Activated CD8-positive, alpha-beta memory T cell treated with anti-CD3 and anti-CD28 coated beads, Interleukin-2, amount 10 ng/mL, durations not matched to agents 7 days and 5 days (primary cell): Measurements from ENCODE around the gene MAP3K5. TPM values are rescaled to one million over a fixed set of nuclear protein-coding genes. Genes with fewer than 3 reads are reported as not detected.

Experiments used
- ATAC-seq: fragments of 150-1000 bp; cut with Tn5 transposase; one replicate; pipeline ENCODE4 v1.10.0; 2021; ENCODE audit warnings: moderate library complexity
- CTCF ChIA-PET: fragments of 350-600 bp; sonication (Branson Sonifier 250); formaldehyde crosslinking; loops from one replicate; lab custom pipeline; 2021; ENCODE audit warnings: antibody characterized with exemption; lab: Charles Lee
- DNase-seq: peaks from one replicate; pipeline ENCODE4 v3.0.0-alpha.2; 2020
- H3K27ac Mint-ChIP-seq: one replicate; pipeline ENCODE4 v1.8.0; 2021; ENCODE audit warnings: mild to moderate bottlenecking, mixed read lengths
- H3K27me3 Mint-ChIP-seq: one replicate; pipeline ENCODE4 v1.8.0; 2021; ENCODE audit warnings: mixed read lengths
- H3K36me3 Mint-ChIP-seq: one replicate; pipeline ENCODE4 v1.8.0; 2021; ENCODE audit warnings: mild to moderate bottlenecking, mixed read lengths
- H3K4me1 Mint-ChIP-seq: one replicate; pipeline ENCODE4 v1.8.0; 2021; ENCODE audit warnings: mixed read lengths
- H3K4me3 Mint-ChIP-seq: one replicate; pipeline ENCODE4 v1.8.0; 2021; ENCODE audit warnings: mild to moderate bottlenecking, moderate library complexity, mixed read lengths
- H3K9me3 Mint-ChIP-seq: one replicate; pipeline ENCODE4 v1.8.0; 2022; ENCODE audit warnings: low read depth, mixed read lengths
- total RNA-seq, 2 experiments: library from RNA; stranded (reverse); gene quantifications; one replicate each; pipeline ENCODE4 v1.2.3, GENCODE V29; 2021

The MAP3K5 gene
- total RNA-seq, 2 experiments from 2014 or later = 18.3 to 21.7 TPM

DNA sequence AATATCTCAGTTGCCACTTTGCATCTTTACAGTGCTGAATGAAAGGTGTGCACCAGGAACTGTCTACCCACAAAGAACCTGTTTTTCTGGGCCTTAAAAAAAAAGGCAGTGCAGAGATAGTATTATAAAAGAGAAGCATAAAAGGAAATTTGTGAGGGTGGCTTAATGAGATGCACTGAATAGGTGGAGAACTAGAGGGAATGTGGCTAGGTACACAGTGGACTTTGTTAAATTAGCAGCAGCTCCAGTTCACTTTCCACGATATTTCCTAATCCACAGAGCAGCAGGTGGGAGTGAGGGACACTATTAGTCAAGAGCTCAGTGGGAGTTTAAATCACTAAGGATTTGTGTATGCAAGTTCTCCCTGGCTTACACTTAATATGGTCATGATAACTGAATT lies 280.9 kb downstream of the MAP3K5 start:
- ATAC-seq (no peak), DNase-seq (no peak)
- peaks cover 10% of the 10 kb centered on the region for H3K4me1 Mint-ChIP-seq
- H3K36me3 Mint-ChIP-seq = no peaks in the 10 kb centered on the region
- no peak overlapping the region for H3K27ac Mint-ChIP-seq
- H3K9me3 Mint-ChIP-seq = no peaks in the 10 kb centered on the region
- peaks cover 8% of the 10 kb centered on the region for H3K27me3 Mint-ChIP-seq
- no peak overlapping the region for H3K4me3 Mint-ChIP-seq
- CTCF ChIA-PET = interaction anchor here (1.5 kb wide), 1 partner anchor 39 kb away, joined by 3 read pairs; the partner anchor contains the start of gene MAP7

GRCh38 chr6:136510782-136511181 lies 281.5 kb downstream of the MAP3K5 start:
- Mint-ChIP-seq H3K4me1 (peaks cover 10% of the 10 kb centered on the region), H3K9me3 (no peaks in the 10 kb centered on the region), H3K4me3 (no peak overlapping the region), H3K36me3 (no peaks in the 10 kb centered on the region), H3K27me3 (peaks cover 9% of the 10 kb centered on the region), H3K27ac (no peak overlapping the region)
- CTCF ChIA-PET = no interaction called here
- DNase-seq = no peak
- no peak for ATAC-seq

DNA sequence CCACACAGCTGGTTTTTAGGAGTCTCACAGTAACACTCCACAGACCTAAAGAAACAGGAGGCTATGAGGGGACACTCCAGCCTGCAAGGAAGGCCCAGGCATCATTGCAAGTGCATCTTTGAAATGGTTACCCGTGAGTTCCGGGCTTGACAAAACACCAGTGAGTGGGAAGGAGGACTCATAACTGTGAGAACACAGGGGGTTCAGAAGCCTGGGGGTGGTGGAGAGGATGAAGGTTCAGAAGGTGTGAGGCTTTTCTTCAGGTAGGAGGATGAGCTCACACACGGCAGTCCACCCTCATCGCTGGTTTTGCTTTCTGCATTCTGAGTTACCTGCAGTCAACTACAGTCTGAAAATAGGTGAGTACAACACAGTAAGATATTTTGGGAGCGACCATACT lies 282.0 kb downstream of the MAP3K5 start:
- peaks cover 7% of the 10 kb centered on the region for H3K27me3 Mint-ChIP-seq
- ATAC-seq (no peak), DNase-seq (no peak)
- no peak overlapping the region for H3K27ac Mint-ChIP-seq
- no peaks in the 10 kb centered on the region for H3K36me3 Mint-ChIP-seq
- CTCF ChIA-PET = no interaction called here
- peaks cover 10% of the 10 kb centered on the region for H3K4me1 Mint-ChIP-seq
- no peak overlapping the region for H3K4me3 Mint-ChIP-seq
- no peaks in the 10 kb centered on the region for H3K9me3 Mint-ChIP-seq

GRCh38 chr6:136508725-136509392 lies 283.4 kb downstream of the MAP3K5 start:
- Mint-ChIP-seq H3K27ac (no peak overlapping the region), H3K9me3 (no peaks in the 10 kb centered on the region), H3K4me3 (no peak overlapping the region), H3K4me1 (peaks cover 10% of the 10 kb centered on the region), H3K36me3 (no peaks in the 10 kb centered on the region), H3K27me3 (peaks cover 5% of the 10 kb centered on the region)
- CTCF ChIA-PET = no interaction called here
- ATAC-seq = no peak
- DNase-seq = no peak

Other genes starting within 250 kb of the MAP3K5 start
- gene MAP7, start 242.1 kb downstream of the MAP3K5 start, total RNA-seq = under 1 TPM; 0.29 to 0.59 TPM
- gene PEX7, start 30.1 kb upstream of the MAP3K5 start, total RNA-seq = 1 to 10 TPM; 3.5 TPM
- gene SLC35D3, start 129.8 kb upstream of the MAP3K5 start, total RNA-seq = not detected